CD14-positive monocyte (primary cell): Measurements from ENCODE around the gene GEMIN7. TPM values are rescaled to one million over a fixed set of nuclear protein-coding genes. Genes with fewer than 3 reads are reported as not detected.

Experiments used
- DNase-seq, 3 donors: peaks; one replicate each; pipeline ENCODE4 v3.0.0-alpha.2; 2011 to 2022
- H2AFZ ChIP-seq: 2 replicates; pipeline ENCODE4 v1.6.0; 2012; ENCODE audit warnings: mild to moderate bottlenecking, low read depth, low read length, inconsistent platforms; ENCODE audit not compliant: insufficient read depth, poor library complexity, severe bottlenecking
- H3K27ac ChIP-seq, 2 donors: 1 replicate in 1 of 2; 2 replicates in 1 of 2; pipeline ENCODE4 v1.5.1; 2012 to 2013; ENCODE audit warnings: low read length in 2 of 2, control low read depth in 1 of 2, inconsistent platforms in 1 of 2, low read depth in 1 of 2, mild to moderate bottlenecking in 1 of 2
- H3K27me3 ChIP-seq, 2 donors: one replicate each; pipeline versions ENCODE4 v1.6.0 to v1.6.1; 2011 to 2013; ENCODE audit warnings: low read length in 2 of 2; ENCODE audit not compliant: control insufficient read depth in 2 of 2, insufficient read depth in 2 of 2
- H3K36me3 ChIP-seq, 2 donors: replicated peaks in 1 of 2; 1 replicate in 1 of 2; 2 replicates in 1 of 2; pipeline versions ENCODE4 v1.5.1 to v1.6.1; 2012 to 2013; ENCODE audit warnings: low read length in 2 of 2, control low read depth in 1 of 2, inconsistent platforms in 1 of 2, mild to moderate bottlenecking in 1 of 2; ENCODE audit not compliant: insufficient read depth in 2 of 2, control insufficient read depth in 1 of 2
- H3K4me1 ChIP-seq, 2 donors: 1 replicate in 1 of 2; 2 replicates in 1 of 2; pipeline versions ENCODE4 v1.5.1 to v1.6.1; 2012 to 2013; ENCODE audit warnings: low read length in 2 of 2, control low read depth in 1 of 2, inconsistent platforms in 1 of 2, mild to moderate bottlenecking in 1 of 2, moderate library complexity in 1 of 2; ENCODE audit not compliant: insufficient read depth in 2 of 2, control insufficient read depth in 1 of 2
- H3K4me2 ChIP-seq: replicated peaks from 2 replicates; pipeline ENCODE3; 2012; ENCODE audit warnings: low read length, moderate library complexity, mild to moderate bottlenecking; ENCODE audit not compliant: poor library complexity, severe bottlenecking; ENCODE audit errors: extremely low read depth
- H3K4me3 ChIP-seq, 3 experiments: fragments of 200-600 bp in 1 of 3; sonication (generic) in 1 of 3; replicated peaks in 1 of 3; 1 replicate in 2 of 3; 2 replicates in 1 of 3; pipeline ENCODE4 v1.5.1; 2011 to 2013; ENCODE audit warnings: low read length in 3 of 3, mild to moderate bottlenecking in 3 of 3, control low read depth in 2 of 3, low read depth in 2 of 3, inconsistent platforms in 1 of 3, moderate library complexity in 1 of 3
- H3K79me2 ChIP-seq: 2 replicates; pipeline ENCODE4 v1.6.0; 2012; ENCODE audit warnings: mild to moderate bottlenecking, control low read depth, inconsistent platforms, low read length, moderate library complexity; ENCODE audit not compliant: insufficient read depth
- H3K9ac ChIP-seq: 2 replicates; pipeline ENCODE4 v1.6.0; 2017; ENCODE audit warnings: low read length, mild to moderate bottlenecking; ENCODE audit not compliant: insufficient read depth, poor library complexity, severe bottlenecking
- H3K9me3 ChIP-seq, 2 donors: replicated peaks in 1 of 2; 1 replicate in 1 of 2; 2 replicates in 1 of 2; pipeline versions ENCODE4 v1.5.1 to v1.6.1; 2012 to 2013; ENCODE audit warnings: low read length in 2 of 2, control low read depth in 1 of 2; ENCODE audit not compliant: control insufficient read depth in 1 of 2, insufficient read depth in 1 of 2
- H4K20me1 ChIP-seq: 2 replicates; pipeline ENCODE4 v1.6.0; 2012; ENCODE audit warnings: mild to moderate bottlenecking, low read length, control low read depth, moderate library complexity; ENCODE audit not compliant: insufficient read depth
- H3K27ac Mint-ChIP-seq, 7 donors: one replicate each; pipeline ENCODE4 v1.8.0; 2020; ENCODE audit warnings: mild to moderate bottlenecking in 7 of 7, mixed read lengths in 7 of 7, moderate library complexity in 6 of 7, inconsistent platforms in 2 of 7
- H3K27me3 Mint-ChIP-seq, 3 donors: one replicate each; pipeline ENCODE4 v1.8.0; 2021 to 2022; ENCODE audit warnings: low read depth in 3 of 3, mild to moderate bottlenecking in 3 of 3, mixed read lengths in 3 of 3, moderate library complexity in 3 of 3, inconsistent platforms in 1 of 3
- H3K36me3 Mint-ChIP-seq, 2 donors: one replicate each; pipeline ENCODE4 v1.8.0; 2020; ENCODE audit warnings: mixed read lengths in 2 of 2, inconsistent platforms in 1 of 2, mild to moderate bottlenecking in 1 of 2
- H3K4me1 Mint-ChIP-seq: one replicate; pipeline ENCODE4 v1.8.0; 2020; ENCODE audit warnings: mild to moderate bottlenecking, mixed read lengths
- H3K4me3 Mint-ChIP-seq, 2 donors: one replicate each; pipeline ENCODE4 v1.8.0; 2020; ENCODE audit warnings: mild to moderate bottlenecking in 2 of 2, mixed read lengths in 2 of 2, moderate library complexity in 1 of 2
- H3K9me3 Mint-ChIP-seq, 7 donors: one replicate each; pipeline ENCODE4 v1.8.0; 2020 to 2022; ENCODE audit warnings: mixed read lengths in 7 of 7, mild to moderate bottlenecking in 6 of 7, moderate library complexity in 6 of 7, inconsistent platforms in 2 of 7
- WGBS: methylation state at CpG from one replicate; pipeline ENCODE4 v1.1.5; 2013; ENCODE audit warnings: missing lambda C conversion rate; ENCODE audit not compliant: insufficient coverage; 5-methylcytosine and 5-hydroxymethylcytosine counted together
- intact Hi-C, 2 donors: fragments of 100-400 bp; cut with micrococcal nuclease; formaldehyde crosslinking; loops; one replicate each; pipeline versions ENCODE4 v1.15.0 to v1.15.1; 2023
- polyA plus RNA-seq, 3 donors: library from polyadenylated mRNA; depleted of rRNA in 1 of 3; unstranded in 2 of 3; stranded (reverse) in 1 of 3; fragments of 300-500 nt in 2 of 3; fragments of >200 nt in 1 of 3; fragmentation: Illumina TruSeq in 2 of 3; gene quantifications; 1 replicate in 2 of 3; 2 replicates in 1 of 3; pipeline ENCODE4 v1.2.3, GENCODE V29; 2012 to 2021
- TF ChIP-seq, protein P1 (sequence below): fragments of 200-600 bp; IDR thresholded peaks from one replicate; pipeline ENCODE4 v1.8.0; 2022; ENCODE audit warnings: antibody characterized with exemption, mild to moderate bottlenecking

The GEMIN7 gene
- polyA plus RNA-seq, 3 donors, result 67.6 to 83.4 (median 78.4) TPM

DNA sequence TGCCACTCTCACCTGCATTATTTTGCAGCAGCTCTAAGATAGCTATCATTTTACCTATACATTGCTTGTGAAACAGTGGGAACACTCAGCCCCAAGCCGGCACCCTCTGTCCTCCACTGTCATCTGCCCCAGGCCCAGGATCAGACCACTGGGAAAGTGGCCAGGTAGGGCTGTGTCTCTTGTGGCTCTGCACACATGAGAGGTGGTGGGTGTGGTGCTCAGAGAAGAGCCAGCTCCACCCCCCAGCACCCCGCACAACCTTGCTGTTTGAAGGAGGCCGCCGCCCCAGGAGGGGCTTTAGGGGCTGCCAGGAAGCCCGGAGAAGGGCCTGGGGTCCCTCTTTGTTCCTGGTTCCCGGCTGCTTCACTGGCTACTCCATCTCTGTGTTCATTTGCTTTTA lies 40.5 kb downstream of the GEMIN7 start:
- intact Hi-C loops, result no loop called here
- Histone ChIP-seq H3K4me3 (no peak overlapping the region), H3K4me1 (peaks cover 20 to 30% of the 10 kb centered on the region in 2 donors), H3K79me2 (peaks cover 64% of the 10 kb centered on the region), H4K20me1 (peaks cover 82% of the 10 kb centered on the region), H3K36me3 (no peaks in the 10 kb centered on the region), H3K9me3 (no peaks in the 10 kb centered on the region), H3K27ac (no peak overlapping the region), H3K4me2 (no peak overlapping the region), H3K27me3 (no peaks in the 10 kb centered on the region), H3K9ac (no peak overlapping the region), H2AFZ (no peak overlapping the region)
- Mint-ChIP-seq H3K27me3 (peaks cover 6 to 11% (median 7%) of the 10 kb centered on the region in 3 donors), H3K27ac (peak overlapping the region in 1 of 7 donors; percentile 69), H3K9me3 (no peaks in the 10 kb centered on the region), H3K4me3 (no peak overlapping the region), H3K36me3 (peaks cover 4 to 11% of the 10 kb centered on the region in 2 donors), H3K4me1 (peaks cover 42% of the 10 kb centered on the region)
- TF ChIP-seq, protein P1, sequence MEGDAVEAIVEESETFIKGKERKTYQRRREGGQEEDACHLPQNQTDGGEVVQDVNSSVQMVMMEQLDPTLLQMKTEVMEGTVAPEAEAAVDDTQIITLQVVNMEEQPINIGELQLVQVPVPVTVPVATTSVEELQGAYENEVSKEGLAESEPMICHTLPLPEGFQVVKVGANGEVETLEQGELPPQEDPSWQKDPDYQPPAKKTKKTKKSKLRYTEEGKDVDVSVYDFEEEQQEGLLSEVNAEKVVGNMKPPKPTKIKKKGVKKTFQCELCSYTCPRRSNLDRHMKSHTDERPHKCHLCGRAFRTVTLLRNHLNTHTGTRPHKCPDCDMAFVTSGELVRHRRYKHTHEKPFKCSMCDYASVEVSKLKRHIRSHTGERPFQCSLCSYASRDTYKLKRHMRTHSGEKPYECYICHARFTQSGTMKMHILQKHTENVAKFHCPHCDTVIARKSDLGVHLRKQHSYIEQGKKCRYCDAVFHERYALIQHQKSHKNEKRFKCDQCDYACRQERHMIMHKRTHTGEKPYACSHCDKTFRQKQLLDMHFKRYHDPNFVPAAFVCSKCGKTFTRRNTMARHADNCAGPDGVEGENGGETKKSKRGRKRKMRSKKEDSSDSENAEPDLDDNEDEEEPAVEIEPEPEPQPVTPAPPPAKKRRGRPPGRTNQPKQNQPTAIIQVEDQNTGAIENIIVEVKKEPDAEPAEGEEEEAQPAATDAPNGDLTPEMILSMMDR, result no peak
- no CpG with 5 or more reads among the region's 6 CpGs for WGBS
- no peak for DNase-seq

DNA sequence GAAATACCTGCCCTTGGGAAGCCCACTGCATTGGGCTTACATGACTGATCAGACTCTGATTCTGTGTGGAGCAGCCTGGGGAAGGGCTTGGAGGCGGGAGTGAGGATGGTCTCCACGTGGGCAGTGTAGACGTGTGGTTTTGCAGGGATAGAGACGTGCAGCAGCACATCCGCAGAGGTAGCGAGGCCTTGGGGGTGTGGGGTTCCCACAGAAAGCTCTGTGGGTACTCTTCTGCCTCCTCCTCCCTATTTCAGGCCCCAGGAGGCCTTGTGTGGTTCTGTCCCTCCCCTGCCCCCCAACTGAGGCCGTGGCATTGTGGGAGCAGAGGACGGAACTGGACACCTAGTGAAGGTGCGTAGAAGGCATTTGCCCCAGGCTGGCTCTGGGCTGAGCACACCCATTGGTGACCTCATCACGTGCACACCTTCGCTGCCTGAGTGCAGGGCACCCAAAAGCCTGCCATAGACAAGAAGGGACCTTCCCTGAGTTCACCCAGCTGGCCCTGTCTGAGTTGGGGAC lies 42.8 kb downstream of the GEMIN7 start:
- DNase-seq, result no peak
- intact Hi-C loops, result no loop called here
- no peak overlapping the region for H3K27ac ChIP-seq
- WGBS, result 84% methylated on average over 7 of the region's 11 CpGs
- Mint-ChIP-seq H3K9me3 (no peaks in the 10 kb centered on the region), H3K27ac (peak overlapping the region in 2 of 7 donors; percentile 33 to 73), H3K27me3 (peaks cover 6 to 7% (median 7%) of the 10 kb centered on the region in 3 donors), H3K4me3 (no peak overlapping the region), H3K36me3 (peaks cover 4 to 8% of the 10 kb centered on the region in 2 donors), H3K4me1 (peaks cover 29% of the 10 kb centered on the region)
- H3K27me3 ChIP-seq, result no peaks in the 10 kb centered on the region
- H3K79me2 ChIP-seq, result peaks cover 63% of the 10 kb centered on the region
- no peak overlapping the region for H3K4me3 ChIP-seq
- H3K4me2 ChIP-seq, result no peak overlapping the region
- H3K9me3 ChIP-seq, result no peaks in the 10 kb centered on the region
- no peak overlapping the region for H3K9ac ChIP-seq
- H4K20me1 ChIP-seq, result peaks cover 82% of the 10 kb centered on the region
- no peaks in the 10 kb centered on the region for H3K36me3 ChIP-seq
- peaks cover 7 to 13% of the 10 kb centered on the region in 2 donors for H3K4me1 ChIP-seq
- TF ChIP-seq, protein P1, result no peak
- H2AFZ ChIP-seq, result no peak overlapping the region
